ENCODE measurements around the gene BSG. TPM values are rescaled to one million over a fixed set of nuclear protein-coding genes. Genes with fewer than 3 reads are reported as not detected.

BSG gene
- total RNA-seq, 1 experiment from 2014 or later: 823 TPM

GRCh38 chr19:541699-542098, 30.7 kb upstream of the BSG start:
- intact Hi-C loops (cut with micrococcal nuclease; ENCODE audit: unreplicated experiment): no loop called here
- no TSS peak for BruUV-seq (replicated peaks)
- Histone ChIP-seq H3K4me3 (no peak overlapping the region), H3K27me3 (ENCODE audit: insufficient read depth, low read depth) (no peaks in the 10 kb centered on the region), H3K27ac (no peak overlapping the region), H3K4me2 (no peak overlapping the region), H3K79me2 (ENCODE audit: low read depth) (peaks cover under 1% of the 10 kb centered on the region; the same call in 1 of the 2 replicates), H3K9me3 (ENCODE audit: insufficient read depth, low read depth) (no peaks in the 10 kb centered on the region), H3K9me2 (ENCODE audit: insufficient read depth) (no peaks in the 10 kb centered on the region), H3F3A (ENCODE audit: insufficient read depth, low read depth) (peaks cover 6% of the 10 kb centered on the region; the same call in 1 of the 2 replicates), H3K36me3 (ENCODE audit: low read depth) (0 out of 2 replicates have a peak, but pooled peaks cover 4% of the 10 kb centered on the region), H4K20me1 (ENCODE audit: insufficient read depth) (peaks cover 15% of the 10 kb centered on the region), H3K4me1 (replicated peaks; ENCODE audit: insufficient read depth) (no peaks in the 10 kb centered on the region), H2AFZ (no peak overlapping the region)
- CTCF ChIA-PET: no interaction called here
- DNase-seq: no peak
- TF ChIP-seq CTCF (conservative IDR thresholded peaks at IDR 0.05) (no peak), EZH2 (IDR thresholded peaks at IDR 0.05; ENCODE audit: low read depth) (no peak)
- POLR2A ChIA-PET (ENCODE audit: unreplicated experiment): no interaction called here

DNA sequence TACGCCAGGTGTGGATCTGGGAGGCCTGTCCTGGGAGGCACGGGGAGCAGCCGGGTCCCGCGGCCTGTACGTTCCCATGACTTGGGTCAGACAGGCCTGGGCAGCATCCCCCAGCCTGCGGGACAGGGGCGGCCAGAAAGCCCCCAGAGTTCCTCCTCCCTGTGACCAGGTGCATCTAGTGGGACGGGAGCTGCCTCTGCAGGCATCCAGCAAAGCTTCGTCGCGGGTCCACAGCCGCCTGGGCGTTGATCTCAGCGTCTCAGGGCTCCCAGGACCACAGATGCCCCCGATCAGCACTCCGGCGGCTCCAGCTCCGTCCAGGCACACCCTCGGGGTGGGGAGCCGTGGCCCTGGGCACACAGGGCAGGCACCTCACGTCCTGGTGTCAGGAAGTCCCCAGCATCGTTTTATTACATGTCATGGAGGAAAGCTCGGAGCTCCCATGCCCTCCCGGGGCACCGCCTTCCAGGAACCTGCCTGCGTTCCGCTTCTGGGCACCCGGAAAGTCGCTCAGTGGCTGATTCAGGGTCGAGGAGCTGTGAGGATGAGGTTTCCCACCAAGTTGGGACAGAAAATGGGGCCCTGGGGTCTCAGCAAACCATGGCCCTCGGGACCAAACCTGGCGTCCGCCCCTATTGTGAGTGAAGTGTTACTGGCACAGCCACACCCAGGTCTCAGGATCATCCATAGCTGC, 30.1 kb upstream of the BSG start:
- Histone ChIP-seq H3F3A (ENCODE audit: insufficient read depth, low read depth) (peaks cover 6% of the 10 kb centered on the region; the same call in 1 of the 2 replicates), H2AFZ (no peak overlapping the region), H3K9me2 (ENCODE audit: insufficient read depth) (no peaks in the 10 kb centered on the region), H3K36me3 (ENCODE audit: low read depth) (no peaks in the 10 kb centered on the region), H3K27me3 (ENCODE audit: insufficient read depth, low read depth) (no peaks in the 10 kb centered on the region), H3K9me3 (ENCODE audit: insufficient read depth, low read depth) (no peaks in the 10 kb centered on the region), H4K20me1 (ENCODE audit: insufficient read depth) (peaks cover 9% of the 10 kb centered on the region; the same call in 1 of the 2 replicates), H3K4me2 (no peak overlapping the region), H3K27ac (no peak overlapping the region), H3K4me1 (replicated peaks; ENCODE audit: insufficient read depth) (no peaks in the 10 kb centered on the region), H3K79me2 (ENCODE audit: low read depth) (no peaks in the 10 kb centered on the region; the same call in 1 of the 2 replicates), H3K4me3 (no peak overlapping the region)
- CTCF ChIA-PET: no interaction called here
- TF ChIP-seq EZH2 (IDR thresholded peaks at IDR 0.05; ENCODE audit: low read depth) (no peak), CTCF (conservative IDR thresholded peaks at IDR 0.05) (no peak)
- BruUV-seq (replicated peaks): no TSS peak
- intact Hi-C loops (cut with micrococcal nuclease; ENCODE audit: unreplicated experiment): no loop called here
- POLR2A ChIA-PET (ENCODE audit: unreplicated experiment): no interaction called here
- DNase-seq: no peak

DNA sequence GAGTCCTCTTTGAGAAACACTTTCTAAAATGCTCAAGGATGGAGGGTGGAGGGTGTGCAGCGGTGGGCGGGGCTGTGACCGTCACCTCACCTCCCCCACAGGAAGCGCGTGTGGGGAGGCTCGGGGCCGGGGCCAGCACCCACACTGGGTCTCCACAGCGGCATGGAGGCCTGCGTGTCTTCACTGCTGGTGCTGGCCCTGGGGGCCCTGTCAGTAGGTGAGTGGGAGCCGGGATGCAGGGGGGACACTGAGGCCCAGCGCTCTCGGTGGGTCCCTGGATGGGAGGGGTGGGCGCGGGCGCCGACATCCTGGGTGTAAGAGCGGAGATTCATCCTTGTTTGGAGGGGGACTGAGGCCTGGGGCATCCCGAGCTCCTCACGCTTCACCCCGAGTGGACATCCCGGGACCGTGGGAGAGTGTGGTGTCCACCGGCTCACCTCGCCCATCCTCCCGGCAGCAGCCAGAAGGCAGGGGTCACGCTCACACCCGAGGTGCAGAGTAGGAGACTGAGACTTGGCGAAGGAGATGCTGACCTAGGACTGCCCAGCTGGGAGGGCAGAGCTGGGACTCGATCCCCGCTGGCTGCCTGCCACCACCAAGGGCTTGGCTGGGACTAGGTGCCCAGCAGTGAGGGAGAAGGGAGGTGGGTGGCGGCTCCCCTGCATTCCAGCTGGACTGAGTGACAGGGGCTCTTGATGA, 28.3 kb upstream of the BSG start, which contains the start of gene GZMM:
GZMM (plus strand) TSS at position 144 of the 699 bp plus-strand sequence; CDS start at position 163, 19 bp downstream.
- Histone ChIP-seq H2AFZ (no peak within 1 kb of the TSS), H3K79me2 (ENCODE audit: low read depth) (no peaks in the 10 kb centered on the region), H3K36me3 (ENCODE audit: low read depth) (no peaks in the 10 kb centered on the region), H3K27me3 (ENCODE audit: insufficient read depth, low read depth) (no peaks in the 10 kb centered on the region), H3K4me2 (no peak within 1 kb of the TSS), H3K27ac (no peak within 1 kb of the TSS), H3K9me2 (ENCODE audit: insufficient read depth) (no peaks in the 10 kb centered on the region), H3K4me1 (replicated peaks; ENCODE audit: insufficient read depth) (no peaks in the 10 kb centered on the region), H3K9me3 (ENCODE audit: insufficient read depth, low read depth) (no peaks in the 10 kb centered on the region), H4K20me1 (ENCODE audit: insufficient read depth) (no peaks in the 10 kb centered on the region), H3K4me3 (no peak within 1 kb of the TSS), H3F3A (ENCODE audit: insufficient read depth, low read depth) (peaks cover 6% of the 10 kb centered on the region; the same call in 1 of the 2 replicates)
- POLR2A ChIA-PET (ENCODE audit: unreplicated experiment): no interaction called here
- no peak for TF ChIP-seq CTCF (conservative IDR thresholded peaks at IDR 0.05)
- no peak for TF ChIP-seq EZH2 (IDR thresholded peaks at IDR 0.05; ENCODE audit: low read depth)
- no TSS peak for BruUV-seq (replicated peaks)
- CTCF ChIA-PET: no interaction called here
- intact Hi-C loops (cut with micrococcal nuclease; ENCODE audit: unreplicated experiment): no loop called here
- no peak for DNase-seq
